ENCODE measurements around the gene DYNLT2.

DYNLT2 gene

GRCh38 chr6:169692516-169692915 is 58.9 kb downstream of the DYNLT2 start:
- H3K27me3 ChIP-seq, result no peaks in the 10 kb centered on the region
- no peak for TF ChIP-seq CTCF (IDR thresholded peaks at IDR 0.05)
- H3K4me1 ChIP-seq (ENCODE audit: control insufficient read depth in 1 of 2, insufficient read depth in 1 of 2, low read depth in 1 of 2, low read length in 1 of 2), result no peaks in the 10 kb centered on the region
- H3K4me3 ChIP-seq (ENCODE audit: low read depth in 1 of 2, low read length in 1 of 2), result no peak overlapping the region
- H3K27ac ChIP-seq, result no peak overlapping the region
- peaks cover 5% of the 10 kb centered on the region for H3K9me3 ChIP-seq
- no peaks in the 10 kb centered on the region for H3K36me3 ChIP-seq

DNA sequence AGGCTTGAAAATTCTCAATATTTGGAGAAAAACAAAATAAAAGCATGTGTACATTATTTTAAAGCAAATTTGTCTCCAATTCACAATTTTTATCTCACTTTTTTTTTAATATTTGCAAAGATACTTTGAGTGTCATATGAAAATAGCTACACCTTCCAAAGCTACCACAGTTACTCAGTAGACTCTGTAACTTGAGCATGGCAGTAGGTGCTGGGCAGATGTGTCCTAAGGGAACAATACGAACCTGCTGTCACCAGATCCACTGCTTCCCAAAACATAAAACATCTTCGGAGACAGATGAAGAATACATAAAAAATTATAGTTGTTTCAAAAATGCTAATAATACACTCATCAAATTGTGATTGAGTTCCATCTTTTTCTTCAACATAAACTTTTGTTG is 60.1 kb downstream of the DYNLT2 start:
- H3K36me3 ChIP-seq, result no peaks in the 10 kb centered on the region
- H3K4me1 ChIP-seq (ENCODE audit: control insufficient read depth in 1 of 2, insufficient read depth in 1 of 2, low read depth in 1 of 2, low read length in 1 of 2), result no peaks in the 10 kb centered on the region
- peaks cover 3% of the 10 kb centered on the region for H3K9me3 ChIP-seq
- no peaks in the 10 kb centered on the region for H3K27me3 ChIP-seq
- no peak overlapping the region for H3K27ac ChIP-seq
- no peak for TF ChIP-seq CTCF (IDR thresholded peaks at IDR 0.05)
- no peak overlapping the region for H3K4me3 ChIP-seq (ENCODE audit: low read depth in 1 of 2, low read length in 1 of 2)

Measured in neutrophil (primary cell).